H1 (cell line): ENCODE measurements around the gene NFKB1.

Source experiments
- BRCA1 ChIP-seq: IDR thresholded peaks from 2 replicates; pipeline ENCODE4 v1.6.1; 2012; ENCODE audit warnings: low read depth, low read length, improper control_type of control experiment
- SIN3A ChIP-seq, 2 experiments: IDR thresholded peaks in 1 of 2; conservative IDR thresholded peaks in 1 of 2; 2 replicates each; pipeline ENCODE4 v1.6.1; 2011 to 2012; ENCODE audit warnings: low read length in 2 of 2, improper control_type of control experiment in 1 of 2, low read depth in 1 of 2, mild to moderate bottlenecking in 1 of 2
- TF ChIP-seq, protein P1 (sequence below), 3 experiments: IDR thresholded peaks; 1 replicate in 2 of 3; 2 replicates in 1 of 3; pipeline versions ENCODE4 v1.5.1 to v1.6.1; 2011; ENCODE audit warnings: low read length in 3 of 3, mild to moderate bottlenecking in 3 of 3, inconsistent platforms in 2 of 3, low read depth in 1 of 3, moderate library complexity in 1 of 3; ENCODE audit not compliant: insufficient read depth in 1 of 3; ENCODE audit errors: control extremely low read depth in 1 of 3

- TF ChIP-seq, protein P1, sequence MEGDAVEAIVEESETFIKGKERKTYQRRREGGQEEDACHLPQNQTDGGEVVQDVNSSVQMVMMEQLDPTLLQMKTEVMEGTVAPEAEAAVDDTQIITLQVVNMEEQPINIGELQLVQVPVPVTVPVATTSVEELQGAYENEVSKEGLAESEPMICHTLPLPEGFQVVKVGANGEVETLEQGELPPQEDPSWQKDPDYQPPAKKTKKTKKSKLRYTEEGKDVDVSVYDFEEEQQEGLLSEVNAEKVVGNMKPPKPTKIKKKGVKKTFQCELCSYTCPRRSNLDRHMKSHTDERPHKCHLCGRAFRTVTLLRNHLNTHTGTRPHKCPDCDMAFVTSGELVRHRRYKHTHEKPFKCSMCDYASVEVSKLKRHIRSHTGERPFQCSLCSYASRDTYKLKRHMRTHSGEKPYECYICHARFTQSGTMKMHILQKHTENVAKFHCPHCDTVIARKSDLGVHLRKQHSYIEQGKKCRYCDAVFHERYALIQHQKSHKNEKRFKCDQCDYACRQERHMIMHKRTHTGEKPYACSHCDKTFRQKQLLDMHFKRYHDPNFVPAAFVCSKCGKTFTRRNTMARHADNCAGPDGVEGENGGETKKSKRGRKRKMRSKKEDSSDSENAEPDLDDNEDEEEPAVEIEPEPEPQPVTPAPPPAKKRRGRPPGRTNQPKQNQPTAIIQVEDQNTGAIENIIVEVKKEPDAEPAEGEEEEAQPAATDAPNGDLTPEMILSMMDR (IDR thresholded peaks at IDR 0.05; ENCODE audit: control extremely low read depth in 1 of 3, insufficient read depth in 1 of 3, low read depth in 1 of 3, low read length in 3 of 3): no peak
- TF ChIP-seq BRCA1: no peak
- no peak for TF ChIP-seq SIN3A (conservative IDR thresholded peaks at IDR 0.05 in 1 of 2, IDR thresholded peaks at IDR 0.05 in 1 of 2; ENCODE audit: low read depth in 1 of 2, low read length in 2 of 2)
These were observed 835 bp upstream of the NFKB1 start for GRCh38 chr4:102500352-102500695.
